GM12873 (cell line): ENCODE measurements around the gene LMO7.

Source experiments
- TF ChIP-seq, protein P1 (sequence below): IDR thresholded peaks from 2 replicates; pipeline ENCODE4 v1.5.1; 2012; ENCODE audit warnings: low read depth, mild to moderate bottlenecking, moderate library complexity, low read length, control low read depth; ENCODE audit not compliant: insufficient read depth; ENCODE audit errors: missing control alignments

The LMO7 gene

GRCh38 chr13:75830842-75831241, 194.7 kb downstream of the LMO7 start:
- TF ChIP-seq, protein P1, sequence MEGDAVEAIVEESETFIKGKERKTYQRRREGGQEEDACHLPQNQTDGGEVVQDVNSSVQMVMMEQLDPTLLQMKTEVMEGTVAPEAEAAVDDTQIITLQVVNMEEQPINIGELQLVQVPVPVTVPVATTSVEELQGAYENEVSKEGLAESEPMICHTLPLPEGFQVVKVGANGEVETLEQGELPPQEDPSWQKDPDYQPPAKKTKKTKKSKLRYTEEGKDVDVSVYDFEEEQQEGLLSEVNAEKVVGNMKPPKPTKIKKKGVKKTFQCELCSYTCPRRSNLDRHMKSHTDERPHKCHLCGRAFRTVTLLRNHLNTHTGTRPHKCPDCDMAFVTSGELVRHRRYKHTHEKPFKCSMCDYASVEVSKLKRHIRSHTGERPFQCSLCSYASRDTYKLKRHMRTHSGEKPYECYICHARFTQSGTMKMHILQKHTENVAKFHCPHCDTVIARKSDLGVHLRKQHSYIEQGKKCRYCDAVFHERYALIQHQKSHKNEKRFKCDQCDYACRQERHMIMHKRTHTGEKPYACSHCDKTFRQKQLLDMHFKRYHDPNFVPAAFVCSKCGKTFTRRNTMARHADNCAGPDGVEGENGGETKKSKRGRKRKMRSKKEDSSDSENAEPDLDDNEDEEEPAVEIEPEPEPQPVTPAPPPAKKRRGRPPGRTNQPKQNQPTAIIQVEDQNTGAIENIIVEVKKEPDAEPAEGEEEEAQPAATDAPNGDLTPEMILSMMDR = no peak

- TF ChIP-seq, protein P1 = no peak
These were observed 195.3 kb downstream of the LMO7 start for GRCh38 chr13:75831389-75831788.

GRCh38 chr13:75832812-75833211, 196.7 kb downstream of the LMO7 start:
- TF ChIP-seq, protein P1 = no peak

GRCh38 chr13:75836441-75836840, 200.3 kb downstream of the LMO7 start:
- TF ChIP-seq, protein P1 = no peak

DNA sequence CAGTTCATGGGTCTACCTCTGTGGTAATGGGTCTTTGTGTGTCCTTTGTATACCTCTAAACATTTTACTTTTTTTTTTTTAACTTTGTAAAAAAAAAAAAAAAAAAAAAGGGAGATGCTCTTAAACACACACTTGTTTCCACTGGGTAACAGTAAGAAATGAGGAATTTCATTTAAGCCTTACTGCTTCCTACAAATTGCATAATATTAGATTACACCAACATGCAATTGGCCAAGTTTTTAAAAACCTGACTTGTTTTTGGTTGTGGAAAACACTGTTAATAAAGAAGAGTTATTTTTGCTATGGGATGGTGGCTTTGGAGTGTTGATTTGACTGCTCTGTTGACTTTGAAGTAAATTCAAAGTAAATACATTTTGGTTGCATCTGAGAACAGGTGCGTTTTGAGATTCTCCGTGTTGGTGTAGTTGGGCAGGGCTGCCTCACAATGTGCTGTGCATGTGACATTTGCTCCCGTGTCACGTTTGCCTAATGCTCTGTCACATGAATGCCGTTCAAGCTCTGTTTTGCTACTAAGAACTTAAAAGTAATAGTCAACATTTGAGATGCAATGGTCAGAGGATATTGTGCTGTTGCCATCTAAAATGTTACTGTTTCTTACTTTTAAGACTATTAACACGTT, 202.4 kb downstream of the LMO7 start:
- TF ChIP-seq, protein P1 = no peak

GRCh38 chr13:75839406-75839805, 203.3 kb downstream of the LMO7 start:
- TF ChIP-seq, protein P1 = no peak

GRCh38 chr13:75841905-75842304, 205.8 kb downstream of the LMO7 start:
- TF ChIP-seq, protein P1 = no peak
